HepG2 (cell line): ENCODE results near the gene DIAPH3. TPM values are rescaled to one million over a fixed set of nuclear protein-coding genes. Genes with fewer than 3 reads are reported as not detected.

Source experiments
- ATAC-seq: fragments of 200-7000 bp; cut with Tn5 transposase; 3 replicates; pipeline ENCODE4 v1.9.1; 2020; ENCODE audit warnings: mild to moderate bottlenecking, moderate library complexity
- BruUV-seq: library from RNA; stranded (reverse); fragments of 400-500 nt; replicated peaks from 2 replicates; lab custom pipeline; 2021; lab: Mats Ljungman, UMichigan
- CTCF ChIA-PET: fragments of 300-600 bp; formaldehyde crosslinking; extraction: SDS; loops from one replicate; lab custom pipeline; 2021; ENCODE audit warnings: low total read pairs, inconsistent platforms, low intra/inter-chr PET ratio; lab: Yijun Ruan, JAX
- POLR2A ChIA-PET: fragments of 350-600 bp; sonication (Branson Sonifier 250); formaldehyde crosslinking; loops from one replicate; lab custom pipeline; 2020; ENCODE audit warnings: antibody characterized with exemption, inconsistent platforms; lab: Yijun Ruan, JAX
- DNase-seq: peaks from one replicate; pipeline ENCODE4 v3.0.0-alpha.2; 2015; ENCODE audit warnings: low spot score
- FAIRE-seq: peaks from 3 replicates; lab custom pipeline; 2011; peaks lifted over from hg19 to GRCh38; lab: Jason Lieb, UNC
- H2AFZ ChIP-seq: one replicate; pipeline ENCODE4 v1.6.1; 2011; ENCODE audit warnings: low read length, inconsistent platforms
- H3K27ac ChIP-seq: fragments of 300-600 bp; 3 replicates; pipeline ENCODE4 v1.8.0; 2011; ENCODE audit warnings: mixed run types, mild to moderate bottlenecking, mixed read lengths, low read length, inconsistent platforms; ENCODE audit not compliant: insufficient read depth; ENCODE audit errors: extremely low read length
- H3K27me3 ChIP-seq, 2 experiments: fragments of 200-600 bp in 1 of 2; 2 replicates in 1 of 2; 3 replicates in 1 of 2; pipeline versions ENCODE4 v1.6.0 to v1.8.0; 2011; ENCODE audit warnings: low read length in 2 of 2, mild to moderate bottlenecking in 2 of 2, moderate library complexity in 2 of 2, inconsistent platforms in 1 of 2; ENCODE audit not compliant: insufficient read depth in 2 of 2, control insufficient read depth in 1 of 2
- H3K36me3 ChIP-seq, 2 experiments: fragments of 200-600 bp in 1 of 2; replicated peaks in 1 of 2; 2 replicates in 1 of 2; 3 replicates in 1 of 2; pipeline versions ENCODE4 v1.5.1 to v1.8.0; 2011; ENCODE audit warnings: low read length in 2 of 2, inconsistent platforms in 1 of 2; ENCODE audit not compliant: insufficient read depth in 2 of 2, control insufficient read depth in 1 of 2
- H3K4me1 ChIP-seq: 2 replicates; pipeline ENCODE4 v1.5.1; 2012; ENCODE audit warnings: low read length, inconsistent platforms; ENCODE audit not compliant: insufficient read depth
- H3K4me2 ChIP-seq: 2 replicates; pipeline ENCODE4 v1.6.0; 2011; ENCODE audit warnings: low read depth, low read length, inconsistent platforms
- H3K4me3 ChIP-seq, 3 experiments: fragments of 200-600 bp in 1 of 3; sonication (generic), shearing (Covaris generic) in 1 of 3; replicated peaks in 1 of 3; 2 replicates each; pipeline ENCODE4 v1.5.1; 2011 to 2016; ENCODE audit warnings: low read length in 3 of 3, inconsistent platforms in 2 of 3, low read depth in 2 of 3, mild to moderate bottlenecking in 2 of 3, control low read depth in 1 of 3, mixed read lengths in 1 of 3; ENCODE audit not compliant: insufficient read depth in 1 of 3
- H3K79me2 ChIP-seq: one replicate; pipeline ENCODE4 v1.6.1; 2011; ENCODE audit warnings: low read length, inconsistent platforms; ENCODE audit not compliant: insufficient read depth
- H3K9ac ChIP-seq: 2 replicates; pipeline ENCODE4 v1.6.0; 2011; ENCODE audit warnings: mild to moderate bottlenecking, low read depth, low read length, inconsistent platforms; ENCODE audit not compliant: insufficient read depth
- H3K9me3 ChIP-seq: 2 replicates; pipeline ENCODE4 v1.5.1; 2012; ENCODE audit warnings: mild to moderate bottlenecking, low read length
- H4K20me1 ChIP-seq: 2 replicates; pipeline ENCODE4 v1.6.0; 2011; ENCODE audit warnings: inconsistent platforms, mild to moderate bottlenecking, low read length, moderate library complexity; ENCODE audit not compliant: insufficient read depth
- ELK4 ChIP-seq: sonication (generic); formaldehyde crosslinking; IDR thresholded peaks from 2 replicates; pipeline ENCODE4 v1.9.0; 2021; ENCODE audit warnings: missing genetic modification reagents, borderline replicate concordance
- FOSL2 ChIP-seq: sonication (generic); formaldehyde crosslinking; IDR thresholded peaks from 2 replicates; pipeline ENCODE4 v1.4.0; 2020; ENCODE audit warnings: missing genetic modification reagents
- MAFF ChIP-seq: IDR thresholded peaks from 2 replicates; pipeline ENCODE4 v1.6.1; 2011; ENCODE audit warnings: low read depth, low read length, improper control_type of control experiment
- MAFK ChIP-seq, 2 experiments: IDR thresholded peaks in 1 of 2; conservative IDR thresholded peaks in 1 of 2; 2 replicates each; pipeline ENCODE4 v1.6.1; 2011; ENCODE audit warnings: improper control_type of control experiment in 2 of 2, low read length in 2 of 2
- NBN ChIP-seq: fragments of 450-650 bp; conservative IDR thresholded peaks from 2 replicates; pipeline ENCODE4 v1.6.1; 2017
- PHF20 ChIP-seq: sonication (generic); formaldehyde crosslinking; IDR thresholded peaks from 2 replicates; pipeline ENCODE4 v1.5.0; 2020; ENCODE audit warnings: mild to moderate bottlenecking, missing genetic modification reagents
- PRDM10 ChIP-seq: sonication (generic); formaldehyde crosslinking; IDR thresholded peaks from 2 replicates; pipeline ENCODE4 v1.4.0; 2020; ENCODE audit warnings: low read depth, missing genetic modification reagents
- RBM39 ChIP-seq: fragments of 200-400 bp; formaldehyde crosslinking; IDR thresholded peaks from one replicate; pipeline ENCODE4 v1.6.1; 2018; ENCODE audit warnings: antibody characterized with exemption, mild to moderate bottlenecking, low read depth, low read length; ENCODE audit not compliant: poor library complexity, severe bottlenecking
- REPIN1 ChIP-seq: sonication (generic); formaldehyde crosslinking; IDR thresholded peaks from 2 replicates; pipeline ENCODE4 v1.8.0; 2022; ENCODE audit warnings: missing genetic modification reagents, low read depth, mild to moderate bottlenecking, borderline replicate concordance
- ZBTB33 ChIP-seq: sonication (generic); formaldehyde crosslinking; IDR thresholded peaks from 2 replicates; pipeline ENCODE4 v1.4.0; 2020; ENCODE audit warnings: missing genetic modification reagents
- ZNF572 ChIP-seq: sonication (generic); formaldehyde crosslinking; IDR thresholded peaks from 2 replicates; pipeline ENCODE4 v1.5.1; 2020; ENCODE audit warnings: mild to moderate bottlenecking, missing genetic modification reagents
- WGBS: methylation state at CpG from one replicate; pipeline ENCODE4 v1.1.6; 2017; ENCODE audit warnings: low lambda C conversion rate; 5-methylcytosine and 5-hydroxymethylcytosine counted together
- in situ Hi-C: cut with HindIII; loops from 2 replicates; pipeline ENCODE4 v1.10.0; 2017; ENCODE audit warnings: low pct_unique_long_range_greater_than_20kb; ENCODE audit not compliant: extremely low pct_ligation_motif_present
- intact Hi-C: fragments of 100-400 bp; cut with micrococcal nuclease; formaldehyde crosslinking; loops from one replicate; pipeline ENCODE4 v1.10.0; 2022; ENCODE audit not compliant: unreplicated experiment
- polyA plus RNA-seq, 8 experiments: library from polyadenylated mRNA; depleted of rRNA in 3 of 8; stranded (reverse) in 7 of 8; unstranded in 1 of 8; fragments of >200 nt; fragmentation: Illumina TruSeq in 4 of 8; extraction: Trizol in 4 of 8; gene quantifications; 2 replicates each; pipeline versions ENCODE4 v1.2.1 to v1.2.3, GENCODE V29; 2011 to 2016; ENCODE audit warnings: low read depth in 4 of 8, missing spikeins in 1 of 8, mixed read lengths in 1 of 8; ENCODE audit not compliant: insufficient read depth in 1 of 8
- total RNA-seq, 5 experiments: library from RNA; depleted of rRNA; stranded (reverse); fragments of >200 nt; fragmentation: Illumina TruSeq; extraction: Trizol; gene quantifications; 2 replicates each; pipeline ENCODE4 v1.2.3, GENCODE V29; 2016; ENCODE audit warnings: low read depth in 1 of 5

The DIAPH3 gene
- total and polyA plus RNA-seq, 2 of the 13 experiments (the other 11 are each of a cell fraction or from before 2014, with no cell fraction given) = 4.0 to 9.3 TPM

- CTCF ChIA-PET = no interaction called here
- in situ Hi-C loops = no loop called here
- no peak for ATAC-seq
- TF ChIP-seq MAFF (peak; percentile 64), MAFK (conservative IDR thresholded peaks at IDR 0.05 in 1 of 2, IDR thresholded peaks at IDR 0.05 in 1 of 2; ENCODE audit: low read length in 2 of 2) (peak; percentile 53 to 79), ZBTB33 (no peak)
- TF ChIP-seq, all 625 proteins: peak for 2
- Histone ChIP-seq H3K4me1 (no peaks in the 10 kb centered on the region), H3K9me3 (no peaks in the 10 kb centered on the region), H3K27me3 (no peaks in the 10 kb centered on the region), H3K79me2 (no peaks in the 10 kb centered on the region), H4K20me1 (no peaks in the 10 kb centered on the region), H3K27ac (no peak overlapping the region), H3K9ac (no peak overlapping the region), H3K4me2 (no peak overlapping the region), H2AFZ (no peak overlapping the region), H3K36me3 (0 out of 5 replicates have a peak, but pooled peaks cover 0 to under 1% of the 10 kb centered on the region in 2 experiments), H3K4me3 (no peak overlapping the region)
- intact Hi-C loops = no loop called here
- DNase-seq (no peak), FAIRE-seq (no peak)
- BruUV-seq = no TSS peak
- 97% methylated on average over 6 of the region's 6 CpGs for WGBS
- POLR2A ChIA-PET = no interaction called here
These were observed 187.8 kb downstream of the DIAPH3 start for GRCh38 chr13:59975807-59976435.

- intact Hi-C loops = no loop called here
- 96% methylated on average over 3 of the region's 3 CpGs for WGBS
- Histone ChIP-seq H3K4me2 (no peak overlapping the region), H3K4me3 (no peak overlapping the region), H4K20me1 (no peaks in the 10 kb centered on the region), H2AFZ (no peak overlapping the region), H3K9ac (no peak overlapping the region), H3K9me3 (no peaks in the 10 kb centered on the region), H3K27ac (no peak overlapping the region), H3K4me1 (no peaks in the 10 kb centered on the region), H3K27me3 (no peaks in the 10 kb centered on the region), H3K79me2 (no peaks in the 10 kb centered on the region), H3K36me3 (peaks cover 0 to 3% of the 10 kb centered on the region in 2 experiments; a peak in 1 of 5 replicates)
- BruUV-seq = no TSS peak
- ChIA-PET POLR2A (no interaction called here), CTCF (no interaction called here)
- no peak for DNase-seq
- in situ Hi-C loops = no loop called here
- FAIRE-seq = no peak
- no peak for ATAC-seq
- TF ChIP-seq ELK4 (CRISPR knock-in tag) = no peak
- no peak for TF ChIP-seq FOSL2 (CRISPR knock-in tag)
- TF ChIP-seq PRDM10 (CRISPR knock-in tag) = no peak
- TF ChIP-seq RBM39 = no peak
- TF ChIP-seq NBN = no peak
- TF ChIP-seq PHF20 (CRISPR knock-in tag) = no peak
- TF ChIP-seq REPIN1 (CRISPR knock-in tag) = no peak
- TF ChIP-seq ZNF572 = no peak
These were observed 192.9 kb downstream of the DIAPH3 start for GRCh38 chr13:59970847-59971246.
